Glomerular endothelial cell (primary cell): Measurements from ENCODE around the gene PLXDC2. TPM values are rescaled to one million over a fixed set of nuclear protein-coding genes. Genes with fewer than 3 reads are reported as not detected.
"Not testable (repeated sequence)": the region's sequence is repeated elsewhere in the genome, so short reads cannot be mapped to it uniquely, and the experiment has no call there.

ENCODE experiments used
- DNase-seq: peaks from one replicate; pipeline ENCODE4 v3.0.0-alpha.2; 2011; ENCODE audit warnings: low read depth, low spot score; ENCODE audit errors: extremely low read depth
- total RNA-seq: library from RNA; depleted of rRNA; stranded (reverse); fragments of >200 nt; gene quantifications from 2 replicates; pipeline ENCODE4 v1.2.3, GENCODE V29; 2015

The PLXDC2 gene
- total RNA-seq, 1 donor from 2014 or later = 0.82 TPM

GRCh38 chr10:19970256-19970655 is 154.0 kb downstream of the PLXDC2 start:
- DNase-seq = no peak

- DNase-seq = no peak
Observed at GRCh38 chr10:19970717-19971116, 154.5 kb downstream of the PLXDC2 start.

GRCh38 chr10:19971343-19972052 is 155.3 kb downstream of the PLXDC2 start:
- DNase-seq = no peak

- no peak for DNase-seq
Observed at GRCh38 chr10:19974138-19974537, 157.9 kb downstream of the PLXDC2 start.

GRCh38 chr10:19974554-19974953 is 158.3 kb downstream of the PLXDC2 start:
- no peak for DNase-seq

- no peak for DNase-seq
Observed at GRCh38 chr10:19977097-19977521, 160.9 kb downstream of the PLXDC2 start.

GRCh38 chr10:19979628-19980027 is 163.4 kb downstream of the PLXDC2 start:
- DNase-seq = no peak

- DNase-seq = no peak
Observed at GRCh38 chr10:19983880-19984565, 167.8 kb downstream of the PLXDC2 start.

GRCh38 chr10:19985745-19986144 is 169.5 kb downstream of the PLXDC2 start:
- DNase-seq = no peak

GRCh38 chr10:19986591-19986990 is 170.4 kb downstream of the PLXDC2 start:
- no peak for DNase-seq

- DNase-seq = no peak
Observed at GRCh38 chr10:19987931-19988330, 171.7 kb downstream of the PLXDC2 start.

- DNase-seq = no peak
Observed at GRCh38 chr10:19993714-19994315, 177.6 kb downstream of the PLXDC2 start.

GRCh38 chr10:19998482-19998881 is 182.2 kb downstream of the PLXDC2 start:
- no peak for DNase-seq

GRCh38 chr10:19999431-19999830 is 183.2 kb downstream of the PLXDC2 start:
- no peak for DNase-seq

GRCh38 chr10:20002026-20002425 is 185.8 kb downstream of the PLXDC2 start:
- not testable (repeated sequence) for DNase-seq

GRCh38 chr10:20002657-20003056 is 186.4 kb downstream of the PLXDC2 start:
- no peak for DNase-seq

- no peak for DNase-seq
Observed at GRCh38 chr10:20004087-20004523, 187.9 kb downstream of the PLXDC2 start.

- DNase-seq = no peak
Observed at GRCh38 chr10:20005638-20006037, 189.4 kb downstream of the PLXDC2 start.

- no peak for DNase-seq
Observed at GRCh38 chr10:20006169-20006870, 190.1 kb downstream of the PLXDC2 start.

- no peak for DNase-seq
Observed at GRCh38 chr10:20007426-20007825, 191.2 kb downstream of the PLXDC2 start.
